HG02970 (cell line): Measurements from ENCODE around the gene AMZ1.
"Not testable (repeated sequence)": the region's sequence is repeated elsewhere in the genome, so short reads cannot be mapped to it uniquely, and the experiment has no call there.

ENCODE experiments used
- ATAC-seq: cut with Tn5 transposase; IDR thresholded peaks from one replicate; pipeline ENCODE4 v1.9.1; 2021; ENCODE audit warnings: mild to moderate bottlenecking, moderate library complexity, moderate number of reproducible peaks; ENCODE audit not compliant: unreplicated experiment, low FRiP score

AMZ1 gene

DNA sequence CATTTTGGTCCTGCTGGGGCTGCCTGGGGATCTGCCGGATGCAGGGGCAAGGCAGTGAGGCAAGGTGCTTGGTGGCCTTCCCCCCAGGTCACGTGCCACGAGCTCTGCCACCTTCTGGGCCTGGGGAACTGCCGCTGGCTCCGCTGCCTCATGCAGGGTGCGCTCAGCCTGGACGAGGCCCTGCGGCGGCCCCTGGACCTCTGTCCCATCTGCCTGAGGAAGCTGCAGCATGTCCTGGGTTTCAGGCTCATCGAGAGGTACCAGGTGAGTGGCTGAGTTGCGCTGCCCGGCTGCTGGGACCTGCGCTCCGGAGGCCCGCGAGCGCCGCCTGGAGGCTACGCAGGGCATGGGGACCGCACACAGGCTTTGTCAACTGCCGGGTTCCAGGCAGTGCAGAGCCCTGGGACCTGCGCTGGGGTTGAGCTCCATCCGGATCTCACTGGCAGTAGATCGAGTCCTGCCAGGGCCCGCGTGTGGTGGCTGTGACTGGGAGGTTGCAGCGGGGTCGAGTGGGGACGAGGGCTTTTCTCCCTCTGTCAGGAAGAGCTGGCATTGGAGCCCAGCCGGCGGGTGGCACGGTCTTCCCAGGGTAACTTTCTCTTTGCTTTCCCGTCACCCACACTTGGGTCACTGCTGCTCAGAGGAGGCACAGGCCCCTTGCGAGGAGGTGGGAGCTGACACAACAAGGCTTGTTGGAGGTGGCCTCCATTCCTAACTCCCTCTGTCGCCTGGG is 21.7 kb downstream of the AMZ1 start:
- peak; percentile 73 for ATAC-seq

DNA sequence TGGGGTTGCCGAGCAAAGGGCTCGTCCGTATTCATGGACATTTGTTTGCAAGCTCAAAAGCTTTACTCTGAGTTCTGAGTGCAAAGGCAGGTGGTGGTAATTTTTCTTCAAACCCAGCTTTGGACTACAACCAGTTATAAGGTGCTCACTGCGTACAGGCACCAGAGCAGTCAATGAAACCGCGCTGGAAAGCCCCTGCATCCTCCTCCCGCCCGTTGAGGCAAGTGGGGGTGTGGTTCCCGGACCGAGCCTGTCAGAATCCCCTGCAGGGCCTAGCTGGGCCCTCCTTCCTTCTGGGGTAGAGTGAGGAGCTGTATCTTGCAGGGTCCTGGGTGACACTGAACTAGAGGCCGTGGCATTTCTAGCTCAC is 22.3 kb downstream of the AMZ1 start:
- no peak for ATAC-seq

DNA sequence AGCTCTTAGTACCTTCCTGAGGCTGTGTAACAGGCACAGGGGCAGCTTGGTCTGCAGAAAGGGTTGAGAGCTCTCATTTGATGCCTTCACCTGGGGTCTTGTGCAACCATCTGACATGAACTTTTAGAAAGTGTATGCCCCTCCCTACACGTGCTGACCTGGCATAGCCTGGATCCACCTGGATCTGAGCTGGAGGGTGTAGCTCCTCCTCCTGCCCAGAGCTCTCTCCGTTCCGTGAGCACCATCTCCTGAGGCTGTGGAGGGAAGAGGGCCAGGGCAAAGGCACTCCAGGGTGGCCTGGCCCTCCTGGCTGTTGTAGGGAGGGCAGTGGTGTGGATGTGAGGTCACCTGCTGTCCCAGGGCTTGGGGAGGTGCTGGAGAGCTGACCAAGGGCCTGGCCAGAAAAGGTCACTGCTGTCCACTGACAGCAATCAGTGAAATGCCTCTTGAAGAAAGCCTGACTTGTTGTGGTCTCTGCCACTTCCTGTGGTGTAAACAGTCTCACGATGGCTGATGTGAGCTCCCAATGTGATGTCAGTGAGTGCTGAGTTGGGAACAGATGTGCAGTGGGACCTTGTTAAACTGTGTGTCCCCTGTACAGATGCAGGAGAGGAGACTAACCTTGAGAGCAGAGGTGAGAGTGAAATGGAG is 23.0 kb downstream of the AMZ1 start:
- ATAC-seq, result no peak

DNA sequence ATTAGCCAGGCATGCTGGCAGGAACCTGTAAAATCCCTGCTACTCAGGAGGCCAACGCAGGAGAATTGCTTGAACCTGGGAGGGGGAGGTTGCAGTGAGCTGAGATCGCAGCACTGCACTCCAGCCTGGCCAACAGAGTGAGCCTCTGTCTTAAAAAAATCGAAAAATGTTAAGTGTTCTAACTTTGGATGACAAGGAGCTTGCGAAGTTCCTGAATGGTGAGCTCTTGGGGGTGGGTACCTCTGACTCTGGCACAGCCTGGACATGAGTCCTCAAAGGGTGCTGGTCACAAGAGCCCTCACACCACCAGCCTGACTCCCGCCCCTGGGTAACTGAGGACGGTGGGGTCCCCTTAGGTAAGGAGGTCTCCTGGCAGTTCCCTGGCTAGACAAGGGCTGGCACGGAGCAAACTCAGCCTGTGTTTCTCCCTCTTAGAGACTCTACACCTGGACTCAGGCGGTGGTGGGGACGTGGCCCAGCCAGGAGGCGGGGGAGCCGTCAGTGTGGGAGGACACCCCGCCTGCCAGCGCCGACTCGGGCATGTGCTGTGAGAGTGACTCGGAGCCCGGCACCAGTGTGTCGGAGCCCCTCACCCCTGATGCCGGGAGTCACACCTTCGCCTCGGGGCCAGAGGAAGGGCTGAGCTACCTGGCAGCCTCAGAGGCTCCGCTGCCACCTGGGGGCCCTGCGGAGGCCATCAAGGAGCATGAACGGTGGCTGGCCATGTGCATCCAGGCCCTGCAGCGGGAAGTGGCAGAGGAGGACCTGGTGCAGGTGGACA is 24.1 kb downstream of the AMZ1 start:
- no peak for ATAC-seq

DNA sequence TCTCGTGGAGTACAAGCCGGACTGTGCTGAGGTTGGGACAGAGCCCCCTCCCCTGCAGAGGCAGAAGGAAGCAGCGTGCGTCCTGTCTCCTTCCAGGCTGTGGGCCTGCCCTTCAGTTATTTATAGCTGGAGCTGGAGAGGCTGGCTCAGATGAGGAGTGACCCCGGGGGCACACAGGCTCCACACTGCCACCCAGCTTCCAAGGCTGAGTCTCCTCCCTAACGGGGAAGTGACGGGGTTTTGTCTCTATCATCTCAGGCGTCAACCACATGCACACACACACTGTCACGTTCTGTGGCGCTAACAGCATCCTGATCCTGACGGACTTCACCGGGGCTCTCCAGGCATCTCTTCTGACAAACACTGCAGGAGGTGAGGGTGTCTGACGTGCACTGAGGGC is 25.4 kb downstream of the AMZ1 start:
- ATAC-seq, result no peak

DNA sequence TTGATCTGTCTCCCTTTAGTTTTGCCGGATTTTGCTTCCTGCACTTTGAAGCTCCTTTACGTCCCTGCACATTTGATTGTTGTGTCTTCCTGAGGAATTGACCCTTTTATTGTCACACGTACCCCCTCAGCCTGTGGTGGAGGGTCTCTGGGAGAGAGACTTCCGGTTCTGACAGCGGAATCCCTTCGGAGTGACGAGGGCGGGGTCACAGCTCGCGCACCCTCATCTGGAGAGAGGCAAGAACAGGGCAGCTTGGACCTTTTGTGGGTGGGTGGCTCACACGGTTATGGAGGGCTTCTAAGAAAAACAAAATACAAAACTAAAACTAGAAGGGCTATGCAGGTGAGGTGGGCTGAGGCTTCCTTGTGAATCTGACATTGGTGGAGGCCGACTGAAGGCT is 26.0 kb downstream of the AMZ1 start:
- no peak for ATAC-seq

DNA sequence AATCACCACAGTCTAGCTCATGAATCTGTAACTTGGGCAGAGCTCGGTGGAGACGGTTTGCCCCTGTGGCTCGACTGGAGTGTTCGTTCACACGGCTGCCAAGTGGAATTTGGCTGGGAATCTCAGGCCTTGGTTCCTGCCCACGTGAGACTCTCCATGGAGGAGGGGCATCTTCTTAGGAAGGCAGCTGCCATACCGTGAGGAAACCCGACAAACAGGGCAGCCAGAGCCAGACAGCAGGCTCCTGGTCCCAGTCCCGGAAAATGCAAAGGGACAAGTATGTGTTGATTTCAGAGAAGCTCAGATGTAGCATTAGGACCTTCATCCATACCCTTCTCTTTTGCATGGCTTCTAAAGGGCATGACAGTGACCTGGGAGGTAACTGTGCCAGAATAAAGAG is 26.6 kb downstream of the AMZ1 start:
- no peak for ATAC-seq

DNA sequence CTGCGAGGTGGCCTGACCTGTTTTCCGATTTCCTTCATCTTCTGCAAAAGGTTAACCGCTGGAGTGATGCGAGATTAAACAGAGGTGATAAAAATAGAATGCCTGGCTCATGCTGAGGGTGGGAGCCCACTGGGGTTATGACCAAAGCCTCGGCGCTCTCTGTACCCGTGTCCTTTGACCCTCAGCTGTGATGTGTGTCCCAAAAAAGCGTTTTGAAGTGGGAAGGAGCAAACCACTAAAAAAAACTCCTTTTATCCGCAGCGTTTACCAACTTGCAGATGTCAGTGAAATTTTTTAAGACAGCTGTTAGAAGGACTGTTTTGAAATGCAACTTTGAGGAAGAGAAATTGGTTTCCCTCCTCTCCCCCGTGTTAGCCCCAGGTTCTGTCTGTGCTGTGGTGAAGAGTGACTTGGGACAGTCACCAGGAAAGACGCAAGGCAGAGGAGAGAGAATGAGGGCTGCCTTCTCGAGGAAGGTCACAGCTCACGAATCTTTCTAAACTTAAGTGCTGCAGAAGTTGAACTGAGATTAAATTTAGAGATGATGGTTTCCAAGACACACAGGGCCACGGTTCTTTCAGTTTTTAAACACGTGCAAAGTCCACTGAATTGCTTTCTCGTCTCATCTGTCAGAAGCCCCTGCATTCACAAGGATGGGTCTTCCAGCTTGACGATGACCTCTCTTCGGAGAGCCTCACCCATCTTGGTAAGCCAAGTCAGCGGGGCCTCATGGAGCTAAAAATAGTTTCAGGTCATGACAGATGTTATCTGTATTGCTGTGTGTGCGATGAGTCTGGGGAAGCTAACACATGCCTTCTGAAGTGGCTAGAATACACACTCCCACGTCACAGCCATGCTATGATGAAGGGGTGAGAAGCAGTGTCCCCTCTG is 27.6 kb downstream of the AMZ1 start:
- ATAC-seq, result no peak

DNA sequence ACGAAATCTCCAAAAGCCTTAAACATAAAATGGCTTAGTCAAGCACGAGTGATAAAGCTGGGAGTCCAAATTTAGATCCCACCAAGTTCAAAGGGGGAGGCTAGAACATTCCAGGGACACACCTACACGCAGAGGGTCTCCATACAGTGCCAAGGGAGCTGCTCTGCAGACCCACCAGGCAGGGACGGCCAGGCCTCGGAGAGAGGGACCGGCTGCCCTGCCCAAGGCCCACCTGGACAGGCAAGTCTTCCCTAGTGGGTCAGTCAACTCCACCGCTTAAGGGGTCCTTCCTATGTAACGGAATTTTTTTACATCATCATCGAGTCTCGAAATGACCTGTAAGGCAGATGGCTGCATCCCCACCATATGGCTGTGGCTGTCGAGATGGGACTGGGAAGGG is 28.5 kb downstream of the AMZ1 start:
- ATAC-seq, result no peak

DNA sequence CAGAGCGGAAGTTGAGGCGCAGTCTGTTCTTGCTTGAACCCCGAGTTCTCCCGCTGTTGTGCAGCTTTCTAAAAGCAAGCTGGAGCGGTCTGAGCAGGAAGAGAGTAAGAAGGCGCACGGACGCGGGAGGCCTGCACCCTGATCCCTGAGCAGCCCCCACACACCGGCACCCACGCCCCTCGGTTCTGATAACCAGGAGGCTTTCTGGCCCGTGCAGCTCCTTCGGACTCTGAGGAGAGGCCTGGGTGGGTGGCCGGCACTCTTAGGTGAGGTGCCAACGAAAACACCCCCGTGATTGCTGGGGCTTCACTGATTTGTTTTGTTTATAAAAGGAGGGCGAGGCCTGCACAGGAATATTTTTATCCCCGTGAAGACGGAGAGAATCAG is 28.9 kb downstream of the AMZ1 start:
- no peak for ATAC-seq

DNA sequence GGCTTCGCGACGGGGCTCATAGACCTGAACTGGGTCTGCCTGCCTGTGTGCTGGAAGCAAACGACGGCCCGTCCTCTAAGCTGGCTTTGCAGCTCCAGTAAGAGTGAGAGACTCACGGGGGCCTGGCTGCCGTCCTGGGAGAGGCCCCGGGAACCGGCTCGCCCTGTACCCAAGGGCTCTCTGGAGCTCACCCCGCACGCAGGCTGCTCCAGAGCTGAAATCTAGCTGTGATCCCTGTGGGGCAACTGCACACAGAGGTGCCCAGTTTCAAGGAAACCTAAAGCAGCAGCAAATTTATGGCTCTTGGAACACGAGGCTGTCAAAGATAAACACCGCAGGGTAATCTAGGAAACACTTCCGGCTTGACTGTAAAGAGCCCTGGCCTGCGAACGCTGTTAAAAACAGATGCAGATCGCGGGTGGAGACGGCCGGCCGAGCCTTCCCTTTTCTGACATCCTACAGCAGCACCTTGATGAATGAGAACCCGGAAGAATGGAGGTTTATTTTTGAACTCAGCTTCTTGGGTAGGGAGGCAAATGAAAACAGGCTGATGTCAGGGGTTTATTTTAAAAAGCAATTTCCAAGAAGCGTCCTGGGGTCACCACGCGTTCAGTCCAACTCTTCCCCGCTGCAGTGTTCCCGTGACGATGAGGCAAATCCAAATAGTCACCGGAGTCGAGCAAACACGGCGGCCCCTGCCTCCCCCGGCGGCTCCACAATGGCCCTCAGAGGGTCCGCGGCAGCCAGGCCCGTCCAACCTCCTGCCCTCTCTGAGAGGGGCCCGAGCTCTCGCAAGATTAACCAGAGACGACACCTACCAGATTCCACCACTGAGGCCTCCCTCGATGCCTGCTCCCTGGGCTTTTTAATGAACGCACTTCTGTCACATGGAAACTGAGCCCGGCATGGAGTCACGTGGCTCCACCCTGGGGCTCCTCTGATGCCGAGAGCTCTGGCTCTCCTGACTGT is 29.6 kb downstream of the AMZ1 start:
- no peak for ATAC-seq

DNA sequence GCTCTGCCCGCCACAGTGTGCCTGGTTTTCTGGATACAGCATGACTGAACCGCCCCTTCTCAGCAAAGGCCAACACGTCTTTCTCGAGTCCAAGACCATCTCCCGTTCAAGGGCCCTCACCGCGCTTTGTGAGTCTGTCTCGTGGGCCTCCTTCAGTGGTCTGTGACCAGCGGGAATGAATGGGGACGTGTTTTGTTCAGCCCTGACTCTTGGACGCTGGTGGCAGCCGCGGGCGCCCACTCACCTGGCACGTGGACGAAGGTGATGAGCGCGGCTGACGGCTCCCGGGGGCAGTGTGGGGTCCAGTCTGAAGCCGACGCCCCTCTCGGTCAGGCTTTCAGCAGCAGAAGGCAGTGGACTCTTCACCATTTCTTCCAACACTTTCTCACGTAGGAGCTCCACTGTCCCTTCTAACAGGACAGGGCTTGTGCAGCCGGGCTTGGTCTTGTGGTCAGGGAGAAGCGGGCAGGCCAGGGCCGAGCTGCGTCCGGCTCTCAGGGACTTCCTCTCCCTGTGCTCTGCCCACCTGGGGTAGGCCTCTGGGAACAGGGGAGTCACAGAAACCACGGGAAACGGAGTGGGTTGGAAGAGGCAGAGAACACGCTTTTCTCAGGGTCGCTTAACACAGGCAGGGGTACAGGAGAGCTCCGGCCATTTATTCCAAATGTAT is 30.4 kb downstream of the AMZ1 start:
- no peak for ATAC-seq

DNA sequence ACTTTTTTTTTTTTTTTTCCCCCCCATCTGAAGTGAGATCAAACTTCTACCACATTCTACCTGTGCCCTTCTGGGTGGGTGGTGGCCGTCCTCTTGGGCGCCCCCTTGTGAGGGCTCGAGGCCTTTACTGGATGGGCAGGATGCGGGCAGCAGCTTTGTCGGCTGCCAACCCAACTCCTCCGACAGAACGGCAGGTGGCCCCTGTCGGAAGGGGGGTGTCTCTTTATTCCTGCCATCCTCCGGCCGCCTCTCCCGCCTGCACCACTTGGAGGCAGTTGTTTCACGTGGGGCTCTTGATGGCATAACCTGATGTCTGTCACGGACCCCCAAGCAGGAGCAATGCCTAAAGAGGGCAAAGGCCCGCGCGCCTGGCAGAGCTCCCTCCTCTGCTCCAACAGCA is 31.0 kb downstream of the AMZ1 start:
- no peak for ATAC-seq

DNA sequence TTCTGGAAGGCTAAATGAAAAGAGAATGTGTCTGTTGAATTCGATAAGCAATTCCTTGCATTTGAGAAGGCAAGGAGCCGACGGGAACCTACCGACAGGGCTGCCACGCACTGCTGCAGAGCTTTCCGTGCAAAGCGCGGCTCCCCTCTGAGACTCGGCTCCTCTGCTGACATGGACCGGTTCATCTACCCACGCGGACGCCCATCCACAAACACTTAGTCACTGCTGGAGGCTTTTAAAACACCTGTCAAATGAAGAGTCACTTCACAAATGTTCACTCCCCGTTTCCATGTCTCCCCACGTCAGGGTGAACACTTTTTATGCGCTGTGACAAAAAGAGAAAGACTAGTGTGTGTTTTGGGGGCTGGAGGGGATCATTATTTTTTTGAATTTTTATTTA is 32.0 kb downstream of the AMZ1 start:
- ATAC-seq, result no peak

DNA sequence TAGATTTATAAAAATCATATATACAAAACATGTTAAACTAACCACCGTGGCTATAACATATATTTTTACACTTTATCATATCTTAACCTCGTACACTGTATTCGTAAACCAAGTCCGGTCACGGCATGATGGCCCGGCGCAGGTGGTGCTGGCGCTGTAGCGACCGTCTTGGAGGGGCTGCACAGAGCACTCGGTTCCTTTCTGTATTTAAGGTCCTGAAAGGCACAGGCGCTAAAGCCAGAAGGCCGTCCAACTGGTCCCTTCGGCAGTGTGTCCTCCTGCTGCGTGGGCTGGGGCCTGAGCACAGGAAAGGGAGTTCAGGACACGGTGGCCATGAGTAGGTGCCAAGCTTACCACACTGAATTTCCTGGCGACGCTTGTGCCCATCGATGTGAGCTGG is 33.8 kb downstream of the AMZ1 start:
- no peak for ATAC-seq

DNA sequence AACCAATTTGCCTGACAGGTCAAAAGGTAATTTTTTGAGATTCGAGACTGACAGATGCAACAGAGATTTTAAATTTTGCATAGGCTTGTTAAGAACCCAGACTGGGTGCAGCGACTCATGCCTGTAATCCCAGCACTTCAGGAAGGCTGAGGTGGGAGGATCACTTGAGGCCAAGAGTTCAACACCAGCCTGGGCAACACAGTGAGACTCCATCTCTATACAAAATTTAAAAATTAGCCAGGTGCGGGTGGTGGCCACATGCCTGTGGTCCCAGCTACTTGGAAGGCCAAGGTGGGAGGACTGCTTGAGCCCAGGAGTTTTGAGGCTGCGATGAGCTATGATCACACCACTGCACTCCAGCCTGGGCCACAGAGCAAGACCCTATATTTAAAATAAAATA is 34.6 kb downstream of the AMZ1 start:
- ATAC-seq, result no peak

DNA sequence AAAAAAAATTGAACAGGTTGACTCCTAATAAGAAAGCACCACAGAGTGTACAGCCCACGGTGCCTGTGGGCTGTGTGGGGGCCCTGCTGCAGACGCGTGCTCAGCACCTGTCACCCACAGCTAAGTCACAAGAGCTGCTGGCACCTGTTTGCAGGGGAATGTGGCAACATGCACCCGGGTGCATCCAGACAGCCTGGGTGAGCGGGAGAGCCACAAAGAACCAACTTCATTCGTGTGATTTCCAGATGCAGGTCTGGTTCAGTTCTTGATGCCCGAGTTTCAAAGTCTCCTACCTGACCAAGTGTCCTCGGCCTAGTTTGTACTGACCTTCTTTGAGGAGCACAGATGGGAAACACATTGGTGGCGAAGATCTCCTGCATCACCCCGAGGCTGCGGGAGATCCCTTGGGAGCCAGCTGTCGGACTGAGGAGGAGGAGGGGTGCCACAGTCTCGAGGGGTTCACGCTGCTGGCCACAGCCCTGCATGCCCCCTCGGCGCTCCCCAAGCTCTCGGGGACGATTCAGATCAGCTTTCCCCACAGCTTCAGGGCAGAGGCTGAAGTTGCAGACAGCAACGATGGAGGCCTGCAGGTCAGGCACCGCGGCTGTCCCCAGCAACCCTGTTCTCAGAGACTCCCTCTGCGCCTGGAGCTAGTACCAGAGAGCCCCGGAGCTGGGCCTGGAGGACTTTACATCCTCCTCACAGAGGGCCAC is 35.3 kb downstream of the AMZ1 start:
- no peak for ATAC-seq

DNA sequence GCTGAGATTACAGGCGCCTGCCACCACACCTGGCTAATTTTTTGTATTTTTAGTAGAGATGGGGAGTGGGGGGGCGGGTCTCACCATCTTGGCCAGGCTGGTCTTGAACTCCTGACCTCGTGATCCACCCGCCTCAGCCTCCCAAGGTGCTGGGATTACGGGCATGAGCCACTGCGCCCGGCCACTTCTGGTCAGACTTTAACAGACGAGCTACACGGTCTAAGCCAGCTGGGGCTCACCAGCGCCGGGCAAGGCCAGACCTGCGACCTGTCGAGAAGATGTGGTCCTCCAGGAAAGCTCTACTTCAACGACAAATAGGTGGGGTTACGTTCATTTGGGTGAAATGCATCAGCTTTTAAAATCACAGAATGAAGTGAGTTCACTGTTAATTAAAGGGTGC is 36.0 kb downstream of the AMZ1 start:
- not testable (repeated sequence) for ATAC-seq
